C4-2B (cell line): ENCODE data around the gene LSM12.

ENCODE experiments used
- H3K27ac ChIP-seq: fragments of 450-650 bp; 2 replicates; pipeline ENCODE4 v1.5.1; 2017
- ZFX ChIP-seq: fragments of 450-650 bp; IDR thresholded peaks from 2 replicates; pipeline ENCODE4 v1.6.1; 2017
- TF ChIP-seq, protein P1 (sequence below): fragments of 450-650 bp; conservative IDR thresholded peaks from 2 replicates; pipeline ENCODE4 v1.5.1; 2017; ENCODE audit warnings: mild to moderate bottlenecking

LSM12 gene

DNA sequence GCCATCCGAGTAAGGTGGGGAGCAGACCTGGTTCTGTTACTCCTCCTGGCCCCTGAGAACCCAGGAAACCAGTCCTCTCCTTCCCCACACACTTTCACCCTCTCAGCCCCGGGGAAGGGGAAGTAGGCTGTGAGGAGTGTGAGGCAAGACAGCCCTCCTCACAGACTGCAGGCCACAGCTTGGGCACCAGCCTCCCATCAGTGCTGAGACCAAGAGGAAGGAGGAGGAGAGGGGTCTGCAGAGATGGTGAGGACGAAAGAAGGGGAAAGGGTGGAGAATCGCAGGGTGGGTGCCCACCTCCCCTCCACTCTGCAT lies 11.1 kb upstream of the LSM12 start:
- no peak for TF ChIP-seq ZFX
- TF ChIP-seq, protein P1, sequence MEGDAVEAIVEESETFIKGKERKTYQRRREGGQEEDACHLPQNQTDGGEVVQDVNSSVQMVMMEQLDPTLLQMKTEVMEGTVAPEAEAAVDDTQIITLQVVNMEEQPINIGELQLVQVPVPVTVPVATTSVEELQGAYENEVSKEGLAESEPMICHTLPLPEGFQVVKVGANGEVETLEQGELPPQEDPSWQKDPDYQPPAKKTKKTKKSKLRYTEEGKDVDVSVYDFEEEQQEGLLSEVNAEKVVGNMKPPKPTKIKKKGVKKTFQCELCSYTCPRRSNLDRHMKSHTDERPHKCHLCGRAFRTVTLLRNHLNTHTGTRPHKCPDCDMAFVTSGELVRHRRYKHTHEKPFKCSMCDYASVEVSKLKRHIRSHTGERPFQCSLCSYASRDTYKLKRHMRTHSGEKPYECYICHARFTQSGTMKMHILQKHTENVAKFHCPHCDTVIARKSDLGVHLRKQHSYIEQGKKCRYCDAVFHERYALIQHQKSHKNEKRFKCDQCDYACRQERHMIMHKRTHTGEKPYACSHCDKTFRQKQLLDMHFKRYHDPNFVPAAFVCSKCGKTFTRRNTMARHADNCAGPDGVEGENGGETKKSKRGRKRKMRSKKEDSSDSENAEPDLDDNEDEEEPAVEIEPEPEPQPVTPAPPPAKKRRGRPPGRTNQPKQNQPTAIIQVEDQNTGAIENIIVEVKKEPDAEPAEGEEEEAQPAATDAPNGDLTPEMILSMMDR = no peak
- peak overlapping the region; percentile 92 for H3K27ac ChIP-seq

DNA sequence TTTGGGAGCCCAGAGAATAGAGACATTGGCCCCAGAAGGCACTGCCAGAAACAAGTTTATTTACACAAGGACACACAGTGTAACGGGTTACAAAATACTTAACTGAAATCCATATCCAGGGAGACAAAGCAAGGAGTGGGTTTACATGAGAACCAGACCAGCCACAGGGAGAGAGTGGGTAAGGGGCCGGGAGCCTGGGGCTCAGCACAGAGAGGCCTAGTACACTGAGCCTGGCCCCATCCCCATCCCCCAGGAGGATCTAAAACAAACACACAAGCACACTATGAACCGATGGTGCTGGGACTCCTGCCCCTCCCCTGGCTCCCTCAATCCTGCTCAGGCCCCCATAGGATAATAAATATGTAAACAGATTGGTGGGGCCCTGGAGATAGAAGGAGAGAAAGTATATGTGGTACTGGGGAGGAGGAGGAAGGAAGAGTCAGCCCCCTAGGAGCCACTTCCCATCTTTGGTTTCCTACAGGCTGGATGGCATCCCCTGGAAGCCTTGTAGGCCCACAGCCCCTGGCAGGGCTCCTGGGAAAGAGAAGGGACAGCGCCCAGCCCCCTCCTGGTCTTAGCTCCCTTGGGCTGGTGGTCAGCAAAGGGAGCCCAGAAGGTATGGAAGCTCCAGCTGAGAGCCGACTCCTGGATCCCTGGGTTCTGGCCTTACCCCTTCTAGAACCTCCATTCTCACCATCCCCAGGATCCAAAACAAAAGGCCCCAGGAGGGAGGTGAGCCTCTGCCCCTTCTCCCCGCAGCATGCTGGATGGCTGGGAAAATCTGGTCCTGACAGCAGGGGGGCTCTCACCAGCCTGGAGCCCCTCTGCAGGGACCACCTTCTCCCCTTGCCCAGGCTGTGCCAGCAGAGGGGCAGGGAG lies 10.5 kb upstream of the LSM12 start:
- peak overlapping the region; percentile 92 for H3K27ac ChIP-seq
- TF ChIP-seq ZFX = no peak
- TF ChIP-seq, protein P1 = no peak

DNA sequence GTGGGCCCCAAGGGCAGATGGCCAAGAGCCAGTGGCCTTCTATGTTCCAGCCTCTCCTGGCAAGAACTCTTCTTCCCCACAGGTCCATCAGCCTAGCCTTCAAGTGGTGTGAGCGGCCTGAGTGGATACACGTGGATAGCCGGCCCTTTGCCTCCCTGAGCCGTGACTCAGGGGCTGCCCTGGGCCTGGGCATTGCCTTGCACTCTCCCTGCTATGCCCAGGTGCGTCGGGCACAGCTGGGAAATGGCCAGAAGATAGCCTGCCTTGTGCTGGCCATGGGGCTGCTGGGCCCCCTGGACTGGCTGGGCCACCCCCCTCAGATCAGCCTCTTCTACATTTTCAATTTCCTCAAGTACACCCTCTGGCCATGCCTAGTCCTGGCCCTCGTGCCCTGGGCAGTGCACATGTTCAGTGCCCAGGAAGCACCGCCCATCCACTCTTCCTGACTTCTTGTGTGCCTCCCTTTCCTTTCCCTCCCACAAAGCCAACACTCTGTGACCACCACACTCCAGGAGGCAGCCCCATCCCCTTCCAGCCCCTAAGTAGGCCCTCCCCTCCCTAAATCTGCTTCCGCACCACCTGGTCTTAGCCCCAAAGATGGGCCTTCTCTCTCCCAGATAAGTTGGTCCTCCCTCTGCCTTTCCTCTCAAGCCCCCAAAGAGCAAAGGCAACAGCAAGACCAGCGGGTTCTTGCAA lies 9.3 kb upstream of the LSM12 start:
- no peak for TF ChIP-seq ZFX
- TF ChIP-seq, protein P1 = no peak
- H3K27ac ChIP-seq = peak overlapping the region; percentile 92

DNA sequence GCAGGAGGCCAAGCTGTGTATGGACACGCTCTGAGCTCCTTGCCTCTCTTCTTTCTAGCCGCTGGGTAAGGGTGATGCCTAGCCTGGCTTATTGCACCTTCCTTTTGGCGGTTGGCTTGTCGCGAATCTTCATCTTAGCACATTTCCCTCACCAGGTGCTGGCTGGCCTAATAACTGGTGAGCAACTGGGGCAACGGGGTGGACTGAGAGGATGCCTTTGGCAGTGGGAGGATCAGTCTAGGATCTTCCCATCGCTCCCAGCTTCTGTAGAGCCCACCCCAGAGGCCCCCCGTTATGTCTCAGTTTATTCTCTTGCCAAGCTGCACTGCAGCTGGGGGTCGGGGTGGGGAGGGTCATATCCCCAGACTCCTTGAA lies 8.4 kb upstream of the LSM12 start:
- no peak for TF ChIP-seq ZFX
- TF ChIP-seq, protein P1 = no peak
- peak overlapping the region; percentile 92 for H3K27ac ChIP-seq

DNA sequence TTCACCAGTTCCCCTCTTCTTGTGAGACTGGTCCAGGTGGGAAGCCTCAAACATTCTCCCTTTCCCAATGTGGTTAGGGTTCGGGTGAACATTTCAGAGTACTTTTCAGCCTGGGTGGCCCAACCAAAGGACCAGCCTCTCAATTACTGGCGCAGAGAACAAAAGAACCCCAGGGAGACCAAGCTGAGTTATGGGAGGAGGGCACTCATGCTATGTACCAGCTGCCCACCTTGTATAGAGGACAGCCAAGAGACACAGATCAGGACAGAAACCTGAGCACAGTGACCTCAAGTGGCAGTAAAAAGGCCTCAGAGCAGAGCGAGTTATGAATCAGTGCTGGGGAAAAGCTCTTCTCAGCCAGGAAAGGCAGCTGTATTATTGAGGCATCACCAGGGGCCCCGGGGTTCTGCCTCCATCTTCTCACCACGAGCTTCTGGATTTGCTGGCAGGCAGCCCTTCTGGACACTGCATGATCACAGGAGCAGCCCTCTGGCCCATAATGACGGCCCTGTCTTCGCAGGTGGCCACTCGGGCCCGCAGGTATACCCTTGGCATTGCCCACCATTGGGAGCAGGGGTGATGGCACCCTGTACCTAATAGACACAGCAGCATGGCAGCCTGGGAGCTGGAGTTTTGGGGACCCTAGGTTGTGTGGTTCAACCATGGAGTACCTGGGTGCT lies 7.9 kb upstream of the LSM12 start:
- peak overlapping the region; percentile 92 for H3K27ac ChIP-seq
- TF ChIP-seq, protein P1 = no peak
- no peak for TF ChIP-seq ZFX

DNA sequence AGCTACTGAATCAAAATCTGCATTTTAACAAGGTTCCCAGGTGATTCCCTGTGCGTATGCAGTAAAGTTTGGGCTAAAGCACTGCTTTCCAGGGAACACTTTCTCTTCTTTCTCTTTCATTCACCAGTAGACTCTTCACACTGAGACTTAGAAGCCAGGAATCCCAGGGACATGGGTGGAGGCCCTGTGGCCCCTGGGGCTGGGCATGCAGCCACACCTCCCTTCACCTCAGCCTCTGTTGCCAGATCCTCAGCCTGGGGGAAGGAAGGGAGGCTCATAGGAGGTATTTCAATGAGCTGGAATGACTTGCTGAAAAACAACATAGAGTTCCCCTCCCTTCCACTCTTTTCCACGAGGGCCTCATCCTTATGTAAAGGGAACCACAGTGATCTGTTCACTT lies 5.3 kb upstream of the LSM12 start:
- no peak for TF ChIP-seq ZFX
- TF ChIP-seq, protein P1 = no peak
- peak overlapping the region; percentile 82 for H3K27ac ChIP-seq

DNA sequence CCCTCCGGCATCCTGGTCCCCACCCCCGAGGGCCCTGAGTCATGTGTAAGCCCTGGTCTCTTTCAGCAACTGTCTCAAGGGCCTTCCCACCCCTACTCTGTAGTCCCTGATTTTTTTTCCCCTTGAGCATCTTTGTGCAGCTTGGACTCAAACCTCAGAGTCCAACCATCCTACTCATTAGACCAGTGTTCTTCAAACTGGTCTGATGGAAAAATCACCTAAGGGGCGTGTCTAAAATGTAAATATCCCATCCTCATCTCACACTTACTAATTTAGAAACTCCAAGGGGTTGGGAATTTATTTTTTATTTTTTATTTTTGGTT lies 4.7 kb upstream of the LSM12 start:
- H3K27ac ChIP-seq = peak overlapping the region; percentile 82
- no peak for TF ChIP-seq ZFX
- TF ChIP-seq, protein P1 = no peak
